Forelimb muscle (tissue), 1 donor: ENCODE data around the gene CHMP6. TPM values are rescaled to one million over a fixed set of nuclear protein-coding genes. Genes with fewer than 3 reads are reported as not detected.
A peak's percentile ranks its signal among the peaks of the same experiment; 100 is the strongest.

Source experiments
- DNase-seq: peaks from one replicate; pipeline ENCODE4 v3.0.0-alpha.2; 2013; ENCODE audit warnings: low read depth
- polyA plus RNA-seq: library from polyadenylated mRNA; unstranded; fragments of 120-200 nt; gene quantifications from one replicate; pipeline ENCODE4 v1.2.1, GENCODE V29; 2013; ENCODE audit not compliant: insufficient read length

Gene CHMP6
- polyA plus RNA-seq, 1 donor, result 25.2 TPM

GRCh38 chr17:81042606-81043005 lies 51.0 kb downstream of the CHMP6 start:
- no peak for DNase-seq

GRCh38 chr17:81043319-81043724 lies 51.7 kb downstream of the CHMP6 start:
- DNase-seq, result no peak

- no peak for DNase-seq
Measured at GRCh38 chr17:81043725-81044427, 52.2 kb downstream of the CHMP6 start.

- DNase-seq, result no peak
Measured at GRCh38 chr17:81044428-81044763, 52.8 kb downstream of the CHMP6 start.

GRCh38 chr17:81044764-81045589 lies 53.3 kb downstream of the CHMP6 start:
- DNase-seq, result peak; percentile 87

GRCh38 chr17:81045590-81046095 lies 54.0 kb downstream of the CHMP6 start:
- no peak for DNase-seq

GRCh38 chr17:81046132-81046769 lies 54.6 kb downstream of the CHMP6 start:
- DNase-seq, result no peak

GRCh38 chr17:81046770-81047359 lies 55.2 kb downstream of the CHMP6 start:
- no peak for DNase-seq

GRCh38 chr17:81048827-81049371 lies 57.3 kb downstream of the CHMP6 start:
- no peak for DNase-seq

- DNase-seq, result no peak
Measured at GRCh38 chr17:81049372-81049911, 57.8 kb downstream of the CHMP6 start.

Other genes with a start within 250 kb of the CHMP6 start
- 15.4 TPM for gene BAIAP2, start 43.3 kb downstream of the CHMP6 start, polyA plus RNA-seq
- gene PVALEF, start 173.7 kb downstream of the CHMP6 start, polyA plus RNA-seq, result 0.72 TPM
- 10.7 TPM for gene AATK, start 174.4 kb downstream of the CHMP6 start, polyA plus RNA-seq
- gene CEP131, start 231.1 kb downstream of the CHMP6 start, polyA plus RNA-seq, result 9.4 TPM
- 15.5 TPM for gene TEPSIN, start 247.2 kb downstream of the CHMP6 start, polyA plus RNA-seq
- gene NDUFAF8, start 247.5 kb downstream of the CHMP6 start, polyA plus RNA-seq, result 39.2 TPM